MM.1S (cell line): Measurements from ENCODE around the gene BLOC1S2.

ENCODE experiments used
- CTCF ChIP-seq: fragments of 300-600 bp; sonication (generic); IDR thresholded peaks from 2 replicates; pipeline ENCODE4 v1.5.1; 2016; ENCODE audit warnings: antibody characterized with exemption, low read length, mixed read lengths
- EZH2 ChIP-seq: fragments of 300-600 bp; sonication (generic); optimal IDR thresholded peaks from 2 replicates; pipeline ENCODE3; 2017; ENCODE audit warnings: low read depth, mild to moderate bottlenecking, antibody characterized with exemption, low read length, mixed read lengths
- EZH2phosphoT487 ChIP-seq: fragments of 300-600 bp; sonication (generic); IDR thresholded peaks from 2 replicates; pipeline ENCODE4 v1.6.1; 2018; ENCODE audit warnings: antibody characterized with exemption, low read length

DNA sequence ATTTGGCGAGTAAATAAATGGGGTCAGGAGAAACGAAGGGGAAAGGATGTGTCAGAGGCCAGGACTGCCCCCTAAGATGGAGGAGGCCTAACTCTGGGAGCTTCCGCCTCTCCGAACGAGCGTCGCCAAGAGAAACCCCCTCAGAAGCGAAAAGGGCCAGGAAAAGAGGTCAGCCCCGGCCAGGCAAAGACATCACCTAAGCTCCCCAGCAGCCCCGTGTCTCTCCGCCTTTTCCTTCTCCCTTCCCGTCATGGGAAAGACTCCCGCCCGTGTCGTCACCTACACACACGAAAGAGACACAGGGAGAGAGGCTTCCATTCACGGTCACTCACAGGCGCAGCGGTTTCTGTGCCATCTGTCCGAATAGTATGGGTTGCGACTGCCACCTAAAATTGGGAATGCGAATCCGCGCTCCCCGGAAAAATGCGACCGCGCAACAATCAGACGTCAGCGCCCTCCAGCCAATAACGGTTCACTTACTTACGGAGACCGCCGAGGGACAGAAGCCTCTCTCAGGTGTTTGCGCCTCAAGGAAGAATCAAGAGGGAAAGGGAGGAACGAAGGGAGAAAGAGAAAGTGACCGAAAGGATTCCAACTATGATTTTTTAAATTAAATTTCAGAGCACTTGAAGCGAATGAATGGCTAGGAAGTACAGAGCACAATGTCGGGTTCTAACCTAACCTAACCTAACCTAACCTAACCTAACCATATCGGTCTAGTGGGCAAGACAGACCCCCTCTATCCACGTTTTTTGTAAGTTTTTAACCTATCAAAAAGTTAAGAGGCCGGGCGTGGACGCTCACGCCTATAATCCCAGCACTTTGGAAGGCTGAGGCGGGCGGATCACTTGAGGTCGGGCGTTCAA, 19.0 kb downstream of the BLOC1S2 start, which contains the start of gene CWF19L1:
- TF ChIP-seq CTCF, result no peak
- TF ChIP-seq EZH2phosphoT487, result no peak
- TF ChIP-seq EZH2, result no peak
